ENCODE data around the gene PHPT1. TPM values are rescaled to one million over a fixed set of nuclear protein-coding genes. Genes with fewer than 3 reads are reported as not detected.

PHPT1 gene
- total RNA-seq, 1 experiment from 2014 or later: 161 TPM

DNA sequence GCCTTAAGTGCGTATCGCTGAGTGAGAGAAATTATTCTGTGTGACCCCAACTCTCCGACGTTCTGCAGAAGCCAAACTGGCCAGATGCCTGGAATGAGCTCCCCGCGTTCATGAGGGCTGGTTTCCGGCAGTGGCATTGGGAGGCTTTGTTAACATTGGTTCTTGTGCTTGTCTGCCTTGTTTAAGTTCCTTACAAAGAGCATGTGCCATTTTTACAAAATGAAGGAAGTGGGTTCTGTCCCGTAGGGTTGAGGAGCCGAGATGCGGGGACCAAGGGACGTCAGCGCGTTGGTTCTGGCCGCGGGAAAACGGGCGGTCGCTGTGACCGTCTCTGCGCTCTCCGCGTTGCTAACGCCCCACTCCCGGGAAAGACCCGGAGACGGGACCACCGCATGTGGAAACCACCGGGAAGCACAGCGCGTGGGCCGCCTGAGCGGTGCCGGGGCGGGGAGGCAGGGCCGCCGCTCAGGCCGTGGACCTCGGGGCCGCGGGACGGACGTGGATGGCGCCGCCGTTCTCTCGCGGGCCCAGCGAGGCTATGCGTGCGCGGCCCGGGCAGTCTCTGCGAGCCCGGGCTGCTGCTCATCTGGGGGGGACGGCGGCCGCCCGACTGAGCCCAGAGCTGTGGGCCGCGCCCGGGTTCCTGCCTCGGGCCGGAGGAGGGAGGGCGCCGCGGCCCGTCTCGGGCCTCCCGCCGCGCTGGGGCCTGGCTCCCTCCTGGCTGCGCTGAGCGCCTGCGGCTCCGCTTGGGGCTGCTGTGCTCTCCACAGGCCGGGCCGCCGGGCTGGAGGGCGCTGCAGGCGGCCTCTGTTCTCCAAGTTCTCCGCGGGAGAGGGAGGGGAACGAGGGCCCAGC, 28.0 kb upstream of the PHPT1 start:
- H3K4me1 ChIP-seq (ENCODE audit: insufficient read depth, low read length): peaks cover 3% of the 10 kb centered on the region
- no peak overlapping the region for H2BK12ac ChIP-seq (ENCODE audit: insufficient read length, low read depth, low read length)
- no peak overlapping the region for H2AFZ ChIP-seq (ENCODE audit: low read length)
- no peak overlapping the region for H2BK5ac ChIP-seq (ENCODE audit: insufficient read length, low read length)
- peak overlapping the region in 2 of 3 experiments; percentile 19 to 42; a peak in 2 of 7 replicates for H3K27ac Mint-ChIP-seq
- no CpG with 5 or more reads among the region's 83 CpGs for WGBS (ENCODE audit: extremely low coverage, insufficient read length, low lambda C conversion rate)
- H3K9me3 Mint-ChIP-seq: no peaks in the 10 kb centered on the region
- H3K36me3 Mint-ChIP-seq (ENCODE audit: insufficient read depth in 1 of 3, low read depth in 3 of 3): peaks cover 15 to 41% (median 40%) of the 10 kb centered on the region in 3 experiments
- peak overlapping the region; percentile 22; the same call in 1 of the 2 replicates for H3K14ac ChIP-seq (ENCODE audit: insufficient read depth, low read length)
- peaks cover 7 to 23% of the 10 kb centered on the region in 2 experiments for H3K4me1 Mint-ChIP-seq
- no peak for DNase-seq
- no peak overlapping the region for H4K91ac ChIP-seq (ENCODE audit: insufficient read length, low read depth, low read length)
- H3K23me2 ChIP-seq (ENCODE audit: insufficient read length, low read depth, low read length, poor library complexity, severe bottlenecking): peaks cover 10% of the 10 kb centered on the region
- H3K18ac ChIP-seq (ENCODE audit: insufficient read length, low read depth, low read length): no peak overlapping the region
- H3K27me3 Mint-ChIP-seq (ENCODE audit: low read depth): no peaks in the 10 kb centered on the region
- peaks cover 4% of the 10 kb centered on the region for H3K79me1 ChIP-seq (ENCODE audit: insufficient read depth, low read depth, low read length, poor library complexity, severe bottlenecking)
- H3K23ac ChIP-seq (ENCODE audit: insufficient read length, low read depth, low read length): no peak overlapping the region
- H3K27me3 ChIP-seq (ENCODE audit: insufficient read depth, low read length): no peaks in the 10 kb centered on the region
- H2BK15ac ChIP-seq (ENCODE audit: low read depth, low read length): no peak overlapping the region
- no peak overlapping the region for H2BK20ac ChIP-seq (ENCODE audit: low read depth, low read length, poor library complexity, severe bottlenecking)
- H3K27ac ChIP-seq (ENCODE audit: insufficient read length, low read depth, low read length): no peak overlapping the region
- H2BK120ac ChIP-seq (ENCODE audit: low read depth, low read length, poor library complexity, severe bottlenecking): no peak overlapping the region
- H2AK5ac ChIP-seq (ENCODE audit: insufficient read length, low read length): no peak overlapping the region
- H3K9ac ChIP-seq (ENCODE audit: extremely low read depth, insufficient read length, low read length): no peak overlapping the region
- H3K4me3 Mint-ChIP-seq: peak overlapping the region; percentile 66 to 84
- no peak overlapping the region for H4K5ac ChIP-seq (ENCODE audit: insufficient read length, low read depth, low read length)
- no peaks in the 10 kb centered on the region for H3K9me3 ChIP-seq (ENCODE audit: control insufficient read depth, low read depth, low read length)
- H3K56ac ChIP-seq (ENCODE audit: insufficient read length, low read depth, low read length): no peak overlapping the region
- peaks cover 4% of the 10 kb centered on the region; the same call in 1 of the 2 replicates for H3K79me2 ChIP-seq (ENCODE audit: insufficient read depth, low read length)
- H3K4ac ChIP-seq (ENCODE audit: low read depth, low read length): no peak overlapping the region
- no peaks in the 10 kb centered on the region for H4K20me1 ChIP-seq (ENCODE audit: control insufficient read depth, insufficient read depth, insufficient read length)
- no peak overlapping the region for H3T11ph ChIP-seq (ENCODE audit: low read length)
- no peak overlapping the region for H4K8ac ChIP-seq (replicated peaks; ENCODE audit: insufficient read length, low read depth, low read length)
- no peak for TF ChIP-seq CTCF (conservative IDR thresholded peaks at IDR 0.05)
- peak overlapping the region; percentile 88 for H3K4me2 ChIP-seq (ENCODE audit: insufficient read depth, insufficient read length, low read length)
